ENCODE measurements around the gene NIBAN1.
A peak's percentile ranks its signal among the peaks of the same experiment; 100 is the strongest.
"Not testable (repeated sequence)": the region's sequence is repeated elsewhere in the genome, so short reads cannot be mapped to it uniquely, and the experiment has no call there.

NIBAN1 gene

GRCh38 chr1:184973272-184974055, 844 bp downstream of the NIBAN1 start:
- peak; percentile 15 for DNase-seq

- no peak for DNase-seq
Measured at GRCh38 chr1:184972315-184973055, 1.8 kb downstream of the NIBAN1 start.

GRCh38 chr1:184971522-184972265, 2.6 kb downstream of the NIBAN1 start:
- no peak for DNase-seq

DNA sequence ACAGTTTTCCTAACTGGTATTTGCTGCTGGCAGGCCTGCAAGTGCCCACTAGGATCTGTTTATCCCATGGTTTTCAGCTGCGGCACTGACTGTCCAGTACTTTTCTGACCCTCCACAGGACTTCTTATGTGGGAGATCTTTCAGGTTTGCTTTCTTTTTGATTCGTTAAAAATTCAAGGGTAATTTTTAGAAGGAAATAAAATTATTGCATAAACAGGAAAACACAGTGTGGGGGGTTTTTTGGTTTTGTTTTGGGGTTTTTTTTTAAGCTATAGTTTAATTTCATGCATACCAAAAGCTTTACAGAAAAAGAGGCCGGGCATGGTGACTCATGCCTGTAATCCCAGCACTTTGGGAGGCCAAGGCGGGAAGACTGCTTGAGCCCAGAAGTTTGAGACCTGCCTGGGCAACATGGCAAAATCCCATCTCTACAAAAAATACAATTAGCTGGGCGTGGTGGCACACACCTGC, 3.6 kb downstream of the NIBAN1 start:
- no peak for DNase-seq

- DNase-seq = no peak
Measured at GRCh38 chr1:184966989-184967388, 7.3 kb downstream of the NIBAN1 start.

- no peak for DNase-seq
Measured at GRCh38 chr1:184965944-184966860, 8.1 kb downstream of the NIBAN1 start.

GRCh38 chr1:184965439-184965838, 8.9 kb downstream of the NIBAN1 start:
- DNase-seq = no peak

- DNase-seq = no peak
Measured at GRCh38 chr1:184959626-184960025, 14.7 kb downstream of the NIBAN1 start.

GRCh38 chr1:184958554-184959353, 15.6 kb downstream of the NIBAN1 start:
- no peak for DNase-seq

DNA sequence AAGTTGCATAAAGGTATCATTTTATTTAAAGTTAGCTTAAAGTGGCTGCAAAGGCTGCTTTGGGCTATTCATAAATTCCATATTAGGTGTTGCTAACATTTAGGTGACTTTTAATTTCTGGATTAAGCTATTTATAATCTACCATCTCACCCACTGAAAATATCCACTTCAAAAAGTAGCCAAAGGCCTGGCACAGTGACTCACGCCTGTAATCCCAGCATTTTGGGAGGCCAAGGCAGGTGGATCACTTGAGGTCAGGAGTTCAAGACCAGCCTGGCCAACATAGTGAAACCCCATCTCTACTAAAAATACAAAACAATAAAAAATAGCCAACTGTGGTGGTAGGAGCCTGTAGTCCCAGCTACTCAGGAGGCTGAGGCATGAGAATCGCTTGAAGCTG, 16.4 kb downstream of the NIBAN1 start:
- DNase-seq = not testable (repeated sequence)

GRCh38 chr1:184956999-184957700, 17.2 kb downstream of the NIBAN1 start:
- no peak for DNase-seq

DNA sequence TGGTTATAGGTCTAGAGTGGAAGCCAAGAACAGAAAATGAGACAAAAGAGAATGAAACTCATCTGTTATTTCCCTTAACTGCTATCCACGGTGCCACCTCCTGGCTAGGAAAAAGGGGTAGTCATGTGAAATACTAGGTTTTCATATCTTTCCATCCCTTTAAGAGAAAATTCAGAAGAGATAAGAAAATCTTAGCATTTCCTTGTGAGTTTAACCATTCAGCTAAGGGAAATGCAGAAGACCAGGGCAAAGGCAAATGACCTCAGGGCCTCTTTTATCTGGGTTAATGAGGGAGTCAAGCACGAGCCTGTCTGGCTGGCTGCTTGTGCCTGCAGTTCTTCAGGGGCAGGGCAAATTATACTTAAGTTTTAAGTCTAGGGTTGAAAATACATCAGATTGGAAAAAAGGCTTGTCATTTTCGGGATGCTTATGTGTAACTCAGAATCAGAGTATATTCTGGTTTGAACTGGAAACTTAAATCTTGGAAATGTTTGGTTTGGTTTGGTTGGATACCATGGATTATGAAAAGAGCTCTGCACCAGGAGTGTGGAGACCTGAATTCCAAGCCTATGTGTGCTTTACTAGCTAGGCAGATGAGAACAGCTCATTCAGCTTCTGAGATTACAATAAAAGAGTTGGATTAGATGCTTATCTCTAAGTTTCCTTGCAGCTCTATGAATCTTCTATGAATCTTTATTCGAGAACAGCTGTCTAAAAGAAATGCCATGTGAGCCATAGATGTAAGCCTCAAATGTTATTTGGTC, 19.9 kb downstream of the NIBAN1 start:
- no peak for DNase-seq

DNA sequence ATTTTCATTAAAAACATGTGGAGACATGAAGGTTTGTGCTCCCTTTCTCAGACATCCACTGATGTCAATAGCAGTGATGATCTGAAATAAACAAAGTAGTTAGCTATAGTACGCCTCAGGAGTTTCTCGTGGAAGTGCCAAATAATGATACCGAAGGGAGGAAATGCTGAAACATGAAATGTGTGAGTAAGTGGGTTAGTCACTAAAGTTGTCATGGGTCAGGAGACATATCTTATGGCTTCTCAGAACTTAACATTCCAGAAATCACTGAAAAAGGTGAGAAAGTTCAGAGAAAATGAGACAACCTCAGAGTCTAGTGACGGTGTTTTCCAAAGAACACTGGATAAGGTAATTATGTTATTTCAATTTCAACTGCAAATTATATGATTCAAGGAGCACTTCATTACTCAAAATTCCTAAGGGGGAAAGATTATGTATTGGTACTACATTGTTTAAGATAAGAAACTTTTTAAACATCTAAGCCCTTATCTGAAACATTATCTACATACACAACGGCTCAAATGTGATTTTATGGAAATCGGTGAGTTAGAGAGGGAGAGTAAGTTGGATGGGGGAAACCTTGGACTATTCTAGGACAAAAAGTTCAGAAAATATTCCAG, 20.6 kb downstream of the NIBAN1 start:
- no peak for DNase-seq

GRCh38 chr1:184952428-184952827, 21.9 kb downstream of the NIBAN1 start:
- DNase-seq = no peak

GRCh38 chr1:184951788-184952187, 22.5 kb downstream of the NIBAN1 start:
- DNase-seq = no peak

- DNase-seq = no peak
Measured at GRCh38 chr1:184950906-184951305, 23.4 kb downstream of the NIBAN1 start.

GRCh38 chr1:184950227-184950626, 24.1 kb downstream of the NIBAN1 start:
- no peak for DNase-seq

DNA sequence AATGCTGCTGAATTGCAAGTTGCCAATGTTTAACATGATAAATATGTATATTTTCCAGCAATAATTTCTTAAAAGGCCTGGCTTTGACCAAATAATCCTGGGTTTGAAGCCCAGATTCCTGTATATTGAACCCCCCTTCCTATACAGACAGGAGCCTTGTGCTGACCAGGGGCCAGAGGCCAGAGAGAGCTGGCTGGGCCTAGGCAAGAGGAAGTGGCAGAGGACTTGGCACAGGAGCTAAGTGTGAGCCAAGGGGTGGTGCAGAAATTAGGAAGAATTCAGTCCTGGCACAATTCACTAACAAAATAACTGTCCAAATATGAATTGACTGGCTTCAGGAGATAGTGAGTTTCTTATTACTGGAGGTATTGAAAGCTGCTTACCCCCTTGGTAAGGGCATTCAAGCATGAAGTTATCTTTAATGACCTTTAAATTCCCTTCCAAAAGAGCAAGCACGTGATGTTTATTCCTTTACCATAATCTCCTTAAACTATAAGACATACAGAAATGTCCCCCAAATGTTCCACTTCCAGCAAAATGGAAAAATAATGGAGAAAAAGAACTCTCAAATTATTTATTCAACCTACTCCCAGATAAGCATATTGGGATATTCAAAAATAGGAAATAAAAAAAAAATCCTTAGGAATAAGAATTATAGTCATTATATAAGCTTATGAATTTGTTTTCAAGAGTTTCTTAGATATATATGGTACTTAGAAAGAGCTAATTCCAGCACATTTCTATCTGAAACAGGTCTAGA, 26.6 kb downstream of the NIBAN1 start:
- DNase-seq = no peak

Data from CD4-positive, alpha-beta T cell treated with Interleukin-6 for 4 hours (primary cell).